ENCODE results near the gene PILRA.
A peak's percentile ranks its signal among the peaks of the same experiment; 100 is the strongest.
"Not testable (repeated sequence)": the region's sequence is repeated elsewhere in the genome, so short reads cannot be mapped to it uniquely, and the experiment has no call there.

The PILRA gene

GRCh38 chr7:100432053-100432452, 58.8 kb downstream of the PILRA start:
- no peak overlapping the region for H3K27ac ChIP-seq (ENCODE audit: low read depth, low read length)
- no peaks in the 10 kb centered on the region for H3K27me3 ChIP-seq (ENCODE audit: control insufficient read depth in 1 of 2, insufficient read depth in 2 of 2, low read length in 2 of 2)
- peak overlapping the region; percentile 34 to 79 for H3K4me3 ChIP-seq (ENCODE audit: low read depth in 1 of 2, low read length in 2 of 2)
- peaks cover 16 to 31% of the 10 kb centered on the region in 2 donors for H3K36me3 ChIP-seq (ENCODE audit: control insufficient read depth in 1 of 2, insufficient read depth in 2 of 2, low read length in 2 of 2)
- peaks cover 35 to 42% of the 10 kb centered on the region in 2 donors for H3K4me1 ChIP-seq (ENCODE audit: control insufficient read depth in 1 of 2, insufficient read depth in 2 of 2, low read length in 2 of 2)
- no peaks in the 10 kb centered on the region for H3K9me3 ChIP-seq (ENCODE audit: control insufficient read depth in 1 of 2, low read length in 2 of 2)
- H3K9ac ChIP-seq (ENCODE audit: low read depth in 1 of 2, low read length in 2 of 2) = peak overlapping the region; percentile 20 to 95

- H3K9ac ChIP-seq (ENCODE audit: low read depth in 1 of 2, low read length in 2 of 2) = no peak overlapping the region
Observed at GRCh38 chr7:100432621-100433275, 59.5 kb downstream of the PILRA start.

GRCh38 chr7:100433276-100433591, 59.9 kb downstream of the PILRA start:
- H3K36me3 ChIP-seq (ENCODE audit: control insufficient read depth in 1 of 2, insufficient read depth in 2 of 2, low read length in 2 of 2) = peaks cover 16 to 31% of the 10 kb centered on the region in 2 donors
- no peaks in the 10 kb centered on the region for H3K27me3 ChIP-seq (ENCODE audit: control insufficient read depth in 1 of 2, insufficient read depth in 2 of 2, low read length in 2 of 2)
- no peak overlapping the region for H3K27ac ChIP-seq (ENCODE audit: low read depth, low read length)
- H3K4me3 ChIP-seq (ENCODE audit: low read depth in 1 of 2, low read length in 2 of 2) = no peak overlapping the region
- H3K4me1 ChIP-seq (ENCODE audit: control insufficient read depth in 1 of 2, insufficient read depth in 2 of 2, low read length in 2 of 2) = peaks cover 35 to 39% of the 10 kb centered on the region in 2 donors
- no peaks in the 10 kb centered on the region for H3K9me3 ChIP-seq (ENCODE audit: control insufficient read depth in 1 of 2, low read length in 2 of 2)
- H3K9ac ChIP-seq (ENCODE audit: low read depth in 1 of 2, low read length in 2 of 2) = no peak overlapping the region

More at GRCh38 chr7:100432621-100433275, 59.5 kb downstream of the PILRA start:
- H3K27ac ChIP-seq (ENCODE audit: low read depth, low read length) = no peak overlapping the region
- no peaks in the 10 kb centered on the region for H3K9me3 ChIP-seq (ENCODE audit: control insufficient read depth in 1 of 2, low read length in 2 of 2)
- no peak overlapping the region for H3K4me3 ChIP-seq (ENCODE audit: low read depth in 1 of 2, low read length in 2 of 2)
- peaks cover 35 to 42% of the 10 kb centered on the region in 2 donors for H3K4me1 ChIP-seq (ENCODE audit: control insufficient read depth in 1 of 2, insufficient read depth in 2 of 2, low read length in 2 of 2)
- H3K36me3 ChIP-seq (ENCODE audit: control insufficient read depth in 1 of 2, insufficient read depth in 2 of 2, low read length in 2 of 2) = peaks cover 16 to 31% of the 10 kb centered on the region in 2 donors
- no peaks in the 10 kb centered on the region for H3K27me3 ChIP-seq (ENCODE audit: control insufficient read depth in 1 of 2, insufficient read depth in 2 of 2, low read length in 2 of 2)

DNA sequence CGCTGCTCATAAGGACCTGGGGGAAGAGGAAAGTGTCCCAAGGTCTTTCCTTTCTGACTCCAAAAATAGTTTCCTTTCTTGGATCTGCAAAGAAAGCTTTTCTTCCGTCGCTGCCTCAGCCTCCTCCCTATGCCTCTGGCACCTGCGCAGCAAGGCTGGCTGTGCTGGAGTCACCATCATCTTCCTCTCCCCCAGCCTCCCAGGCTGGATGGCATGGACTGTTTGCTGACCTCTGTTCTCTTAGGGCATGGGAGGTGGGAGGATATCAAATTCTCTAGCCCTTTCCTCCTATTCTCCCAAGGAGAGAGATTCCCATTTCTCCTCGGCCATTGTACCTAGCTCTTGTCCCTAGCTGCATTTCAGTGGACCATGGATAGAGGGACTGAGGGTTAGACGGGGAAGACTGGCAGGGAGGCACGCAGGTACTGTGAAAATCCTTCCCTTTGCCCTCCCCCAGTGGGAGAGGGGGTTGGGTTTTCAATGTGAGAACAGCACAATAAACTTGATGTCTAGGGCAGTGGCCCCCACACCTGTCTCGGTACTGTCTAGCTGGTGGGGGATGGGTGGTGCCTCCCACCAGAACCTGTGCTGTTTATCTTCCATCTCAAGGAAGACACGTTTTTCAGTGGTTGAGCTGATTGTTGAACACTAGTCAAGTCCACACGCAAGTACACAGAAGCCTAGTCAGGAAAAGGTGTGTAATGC, 60.5 kb downstream of the PILRA start:
- Histone ChIP-seq H3K27me3 (ENCODE audit: control insufficient read depth in 1 of 2, insufficient read depth in 2 of 2, low read length in 2 of 2) (no peaks in the 10 kb centered on the region), H3K9me3 (ENCODE audit: control insufficient read depth in 1 of 2, low read length in 2 of 2) (no peaks in the 10 kb centered on the region), H3K4me1 (ENCODE audit: control insufficient read depth in 1 of 2, insufficient read depth in 2 of 2, low read length in 2 of 2) (peaks cover 35 to 39% of the 10 kb centered on the region in 2 donors), H3K9ac (ENCODE audit: low read depth in 1 of 2, low read length in 2 of 2) (no peak overlapping the region), H3K27ac (ENCODE audit: low read depth, low read length) (no peak overlapping the region), H3K36me3 (ENCODE audit: control insufficient read depth in 1 of 2, insufficient read depth in 2 of 2, low read length in 2 of 2) (peaks cover 16 to 31% of the 10 kb centered on the region in 2 donors), H3K4me3 (ENCODE audit: low read depth in 1 of 2, low read length in 2 of 2) (no peak overlapping the region)

- Histone ChIP-seq H3K4me1 (ENCODE audit: control insufficient read depth in 1 of 2, insufficient read depth in 2 of 2, low read length in 2 of 2) (peaks cover 35 to 39% of the 10 kb centered on the region in 2 donors), H3K9ac (ENCODE audit: low read depth in 1 of 2, low read length in 2 of 2) (peak overlapping the region; percentile 83 to 96), H3K27me3 (ENCODE audit: control insufficient read depth in 1 of 2, insufficient read depth in 2 of 2, low read length in 2 of 2) (no peaks in the 10 kb centered on the region), H3K36me3 (ENCODE audit: control insufficient read depth in 1 of 2, insufficient read depth in 2 of 2, low read length in 2 of 2) (peaks cover 16 to 31% of the 10 kb centered on the region in 2 donors), H3K27ac (ENCODE audit: low read depth, low read length) (no peak overlapping the region), H3K4me3 (ENCODE audit: low read depth in 1 of 2, low read length in 2 of 2) (peak overlapping the region; percentile 87 to 92), H3K9me3 (ENCODE audit: control insufficient read depth in 1 of 2, low read length in 2 of 2) (no peaks in the 10 kb centered on the region)
Observed at GRCh38 chr7:100434297-100435144, 61.2 kb downstream of the PILRA start.

- Histone ChIP-seq H3K36me3 (ENCODE audit: control insufficient read depth in 1 of 2, insufficient read depth in 2 of 2, low read length in 2 of 2) (peaks cover 16 to 31% of the 10 kb centered on the region in 2 donors), H3K9me3 (ENCODE audit: control insufficient read depth in 1 of 2, low read length in 2 of 2) (no peaks in the 10 kb centered on the region), H3K4me3 (ENCODE audit: low read depth in 1 of 2, low read length in 2 of 2) (peak overlapping the region; percentile 87 to 92), H3K27me3 (ENCODE audit: control insufficient read depth in 1 of 2, insufficient read depth in 2 of 2, low read length in 2 of 2) (no peaks in the 10 kb centered on the region), H3K27ac (ENCODE audit: low read depth, low read length) (peak overlapping the region; percentile 97), H3K9ac (ENCODE audit: low read depth in 1 of 2, low read length in 2 of 2) (peak overlapping the region; percentile 83 to 96), H3K4me1 (ENCODE audit: control insufficient read depth in 1 of 2, insufficient read depth in 2 of 2, low read length in 2 of 2) (peaks cover 31 to 36% of the 10 kb centered on the region in 2 donors)
Observed at GRCh38 chr7:100435401-100436304, 62.4 kb downstream of the PILRA start.

DNA sequence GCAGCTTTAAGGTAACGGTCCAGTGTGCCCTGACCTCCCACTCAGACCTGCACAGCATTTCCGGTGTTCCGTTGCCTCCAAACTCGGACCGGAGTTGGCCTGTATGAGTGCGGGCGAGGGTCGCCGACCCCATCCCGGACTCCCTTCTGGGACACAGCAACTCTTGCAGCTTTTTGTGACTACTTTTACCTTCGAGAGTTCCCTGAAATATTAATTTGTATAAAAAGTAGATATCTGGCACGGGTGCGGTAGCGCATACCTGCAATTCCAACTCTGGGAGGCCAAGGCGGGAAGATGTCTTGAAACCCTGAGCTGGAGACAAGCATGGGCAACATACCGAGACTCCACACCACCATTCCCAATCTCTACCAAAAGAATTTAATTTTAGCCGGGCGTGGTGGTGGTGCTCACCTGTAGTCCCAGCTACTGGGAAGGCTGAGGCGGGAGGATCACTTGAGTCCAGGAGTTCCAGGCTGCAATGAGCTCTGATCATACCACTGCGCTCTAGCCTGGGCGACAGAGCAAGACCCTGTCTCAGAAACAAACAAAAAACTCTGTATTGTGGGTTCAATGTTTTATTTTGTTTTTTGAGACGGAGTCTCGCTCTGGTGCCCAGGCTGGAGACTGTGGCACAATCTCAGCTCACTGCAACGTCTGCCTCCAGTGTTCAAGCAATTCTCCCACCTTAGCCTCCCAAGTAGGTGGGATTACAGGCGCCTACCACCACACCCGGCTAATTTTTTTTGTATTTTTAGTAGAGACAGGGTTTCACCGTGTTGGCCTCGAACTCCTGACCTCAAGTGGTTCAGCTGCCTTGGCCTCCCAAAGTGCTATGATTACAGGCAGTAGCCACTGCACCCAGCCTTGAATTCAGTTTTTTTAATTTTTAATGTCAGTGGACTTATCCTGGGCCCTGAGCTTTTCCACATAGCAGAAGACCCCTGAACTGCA, 64.1 kb downstream of the PILRA start:
- Histone ChIP-seq H3K27ac (ENCODE audit: low read depth, low read length) (no peak overlapping the region), H3K4me3 (ENCODE audit: low read depth in 1 of 2, low read length in 2 of 2) (peak overlapping the region; percentile 76 to 87), H3K36me3 (ENCODE audit: control insufficient read depth in 1 of 2, insufficient read depth in 2 of 2, low read length in 2 of 2) (peaks cover 15 to 23% of the 10 kb centered on the region in 2 donors), H3K27me3 (ENCODE audit: control insufficient read depth in 1 of 2, insufficient read depth in 2 of 2, low read length in 2 of 2) (no peaks in the 10 kb centered on the region), H3K9ac (ENCODE audit: low read depth in 1 of 2, low read length in 2 of 2) (peak overlapping the region in 1 of 2 donors; percentile 83), H3K9me3 (ENCODE audit: control insufficient read depth in 1 of 2, low read length in 2 of 2) (no peaks in the 10 kb centered on the region), H3K4me1 (ENCODE audit: control insufficient read depth in 1 of 2, insufficient read depth in 2 of 2, low read length in 2 of 2) (peaks cover 13 to 18% of the 10 kb centered on the region in 2 donors)

DNA sequence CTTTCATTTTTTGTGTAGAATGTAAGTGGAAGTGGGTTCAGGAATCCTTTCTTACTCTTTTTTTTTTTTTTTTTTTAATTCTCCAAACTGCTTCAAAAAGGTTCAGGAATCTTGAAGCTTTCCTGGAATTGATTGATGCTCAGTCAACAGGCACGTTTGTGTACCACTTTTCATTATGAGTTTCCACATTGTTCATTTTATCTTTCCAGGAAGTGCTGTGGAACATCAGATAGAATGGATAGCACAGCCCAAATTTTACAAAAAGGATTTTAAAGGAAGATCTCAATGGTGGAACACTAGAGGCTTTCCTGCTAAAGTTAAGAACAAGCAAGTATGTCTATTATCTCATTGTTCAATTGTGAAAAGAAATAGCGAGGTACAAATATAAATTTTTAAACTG, 64.9 kb downstream of the PILRA start:
- Histone ChIP-seq H3K9me3 (ENCODE audit: control insufficient read depth in 1 of 2, low read length in 2 of 2) (no peaks in the 10 kb centered on the region), H3K4me3 (ENCODE audit: low read depth in 1 of 2, low read length in 2 of 2) (no peak overlapping the region), H3K27ac (ENCODE audit: low read depth, low read length) (no peak overlapping the region), H3K9ac (ENCODE audit: low read depth in 1 of 2, low read length in 2 of 2) (no peak overlapping the region), H3K27me3 (ENCODE audit: control insufficient read depth in 1 of 2, insufficient read depth in 2 of 2, low read length in 2 of 2) (no peaks in the 10 kb centered on the region), H3K4me1 (ENCODE audit: control insufficient read depth in 1 of 2, insufficient read depth in 2 of 2, low read length in 2 of 2) (peaks cover 9 to 17% of the 10 kb centered on the region in 2 donors), H3K36me3 (ENCODE audit: control insufficient read depth in 1 of 2, insufficient read depth in 2 of 2, low read length in 2 of 2) (peaks cover 10 to 17% of the 10 kb centered on the region in 2 donors)

GRCh38 chr7:100438731-100439130, 65.4 kb downstream of the PILRA start:
- not testable (repeated sequence) for H3K27me3 ChIP-seq (ENCODE audit: control insufficient read depth in 1 of 2, insufficient read depth in 2 of 2, low read length in 2 of 2); H3K9ac ChIP-seq (ENCODE audit: low read depth in 1 of 2, low read length in 2 of 2); H3K4me3 ChIP-seq (ENCODE audit: low read depth in 1 of 2, low read length in 2 of 2); H3K9me3 ChIP-seq (ENCODE audit: control insufficient read depth in 1 of 2, low read length in 2 of 2); H3K27ac ChIP-seq (ENCODE audit: low read depth, low read length)
- Histone ChIP-seq H3K36me3 (ENCODE audit: control insufficient read depth in 1 of 2, insufficient read depth in 2 of 2, low read length in 2 of 2) (peaks cover 4 to 11% of the 10 kb centered on the region in 2 donors), H3K4me1 (ENCODE audit: control insufficient read depth in 1 of 2, insufficient read depth in 2 of 2, low read length in 2 of 2) (peaks cover 9 to 13% of the 10 kb centered on the region in 2 donors)

Measured in duodenal mucosa (tissue), 2 donors.